Stimulated activated CD8-positive, alpha-beta memory T cell treated with anti-CD3 and anti-CD28 coated beads, Interleukin-2, amount 100 ng/mL, for 1 hour (primary cell): Measurements from ENCODE around the gene TYSND1.
"Not testable (repeated sequence)": the region's sequence is repeated elsewhere in the genome, so short reads cannot be mapped to it uniquely, and the experiment has no call there.

Experiments
- DNase-seq, 2 donors: peaks; one replicate each; pipeline ENCODE4 v3.0.0-alpha.2; 2020; ENCODE audit warnings: low read depth in 2 of 2

The TYSND1 gene

DNA sequence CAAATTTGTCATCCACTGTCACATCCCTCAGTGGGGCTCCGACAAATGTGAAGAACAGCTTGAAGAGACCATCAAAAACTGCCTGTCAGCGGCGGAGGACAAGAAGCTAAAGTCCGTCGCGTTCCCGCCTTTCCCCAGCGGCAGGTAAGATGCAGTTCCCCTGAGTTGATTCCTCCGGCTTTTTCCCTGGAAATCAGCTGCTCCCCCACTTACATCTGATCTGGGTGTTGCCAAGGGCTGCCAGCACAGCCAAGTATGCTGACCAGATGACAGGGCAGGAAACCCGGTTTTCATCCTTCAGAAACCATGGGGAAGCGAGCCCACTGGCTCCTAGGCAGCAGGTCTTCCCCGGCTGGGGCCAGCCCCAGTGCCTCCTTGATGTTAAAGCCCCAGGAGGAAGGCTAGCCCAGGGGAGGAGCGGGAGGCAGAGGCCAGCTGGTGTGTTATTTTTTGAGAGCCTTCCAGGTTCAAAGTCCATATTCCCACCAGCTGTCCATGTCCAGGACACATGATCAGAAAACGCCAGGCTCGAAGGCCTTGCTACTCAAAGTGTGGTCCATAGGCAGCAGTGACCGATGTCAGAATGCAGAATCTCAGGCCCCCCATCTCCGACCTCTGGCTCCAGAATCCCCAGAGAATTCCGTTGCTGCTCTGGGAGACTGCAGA is 37.3 kb downstream of the TYSND1 start:
- DNase-seq = no peak

DNA sequence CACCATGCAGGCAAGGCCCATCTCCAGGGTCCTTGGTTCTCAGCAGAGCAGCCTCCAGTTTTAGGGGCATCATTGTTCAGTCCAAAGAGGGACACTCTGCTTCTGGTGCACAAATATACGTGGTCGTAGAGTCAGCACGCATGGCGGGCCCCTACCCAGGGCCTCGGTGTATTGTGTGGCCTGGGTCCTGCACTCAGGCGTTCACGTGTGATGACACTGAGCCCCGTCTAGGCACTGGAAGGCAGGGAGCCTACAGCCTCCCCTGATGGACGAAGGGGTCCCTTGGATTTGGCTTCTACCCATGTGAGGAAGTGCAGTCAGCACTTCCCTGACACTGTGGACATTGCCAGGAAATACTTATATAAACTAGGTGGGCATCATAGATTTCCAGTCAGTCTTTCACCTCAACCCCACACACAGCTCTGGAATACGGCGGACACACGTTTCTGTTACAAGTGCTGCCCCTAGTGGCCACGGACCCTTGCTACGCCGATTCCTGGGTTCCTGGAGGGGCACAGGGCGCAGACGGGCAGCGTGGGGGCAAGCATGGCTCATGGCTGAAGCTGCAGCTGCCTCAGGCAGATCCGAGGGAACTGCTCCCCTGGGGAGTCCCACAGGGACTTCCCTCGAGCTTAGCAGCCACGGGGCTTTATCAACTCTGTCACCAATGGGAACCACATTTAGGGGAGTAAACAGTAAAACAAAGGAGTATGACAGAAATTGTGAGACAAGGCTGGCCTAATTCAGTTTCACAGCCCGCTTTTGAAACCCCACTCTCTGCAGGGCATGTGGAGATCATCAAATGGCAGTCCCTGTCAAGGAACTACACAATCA is 39.3 kb downstream of the TYSND1 start:
- DNase-seq = no peak

DNA sequence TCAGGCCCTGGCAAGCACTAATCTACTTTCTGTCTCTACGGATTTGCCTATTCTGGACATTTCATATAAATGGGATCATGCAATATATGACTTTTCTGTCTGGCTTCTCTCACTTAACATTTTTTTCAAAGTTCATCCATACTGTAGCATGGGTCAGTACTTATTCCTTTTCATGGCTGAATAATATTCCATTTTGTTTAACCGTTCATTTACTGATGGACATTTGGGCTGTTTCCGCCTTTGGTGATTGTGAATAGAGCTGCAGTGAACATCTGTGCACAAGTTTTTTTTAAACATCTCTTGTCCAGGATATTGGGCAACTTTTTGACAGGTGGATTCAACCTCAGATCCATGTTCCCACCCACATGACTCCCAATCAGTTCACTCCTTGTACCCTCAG is 44.8 kb downstream of the TYSND1 start:
- DNase-seq = no peak

DNA sequence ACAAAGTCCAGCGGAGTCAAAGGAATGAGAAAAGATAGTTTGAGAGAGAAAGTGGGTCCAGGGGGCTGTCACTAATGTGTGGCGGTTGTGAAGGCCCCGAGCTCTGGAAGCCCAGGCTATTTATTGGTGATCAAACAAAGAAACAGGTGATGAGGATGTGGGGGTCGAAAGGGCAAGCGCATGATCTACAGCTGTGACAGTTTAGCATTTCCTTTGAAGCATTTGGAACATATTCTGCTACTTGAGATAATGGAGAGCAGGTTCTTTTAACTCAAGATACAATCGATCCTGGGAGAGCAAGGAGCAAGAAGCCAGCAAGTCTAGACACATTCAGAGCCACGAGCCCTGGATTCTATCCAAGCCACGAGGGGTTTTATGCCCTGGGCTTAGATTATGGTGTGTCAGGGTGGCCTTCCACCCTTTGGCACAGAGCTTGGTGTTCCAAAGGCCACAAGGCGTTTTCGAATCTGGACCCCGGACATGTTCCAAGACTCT is 45.4 kb downstream of the TYSND1 start:
- DNase-seq = not testable (repeated sequence)

DNA sequence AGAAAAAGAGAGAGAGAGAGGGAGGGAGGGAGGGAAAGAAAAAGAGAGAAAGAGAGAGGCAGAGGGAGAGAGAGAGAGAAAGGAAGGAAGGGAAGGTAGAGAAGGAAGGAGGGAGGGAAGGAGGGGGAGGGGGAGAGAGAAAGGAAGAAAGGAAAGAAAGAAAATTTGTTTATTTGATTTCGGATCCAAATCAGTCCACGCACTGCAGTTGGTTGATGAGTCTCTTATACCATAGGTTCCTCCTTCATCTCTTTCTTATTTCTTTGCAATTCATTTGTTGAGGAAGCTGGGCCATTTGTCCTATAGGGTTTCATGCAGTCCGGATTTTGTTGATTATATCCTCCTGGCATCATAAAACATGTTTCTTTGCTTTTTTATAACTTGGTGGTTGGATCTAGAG is 48.2 kb downstream of the TYSND1 start:
- DNase-seq = no peak

DNA sequence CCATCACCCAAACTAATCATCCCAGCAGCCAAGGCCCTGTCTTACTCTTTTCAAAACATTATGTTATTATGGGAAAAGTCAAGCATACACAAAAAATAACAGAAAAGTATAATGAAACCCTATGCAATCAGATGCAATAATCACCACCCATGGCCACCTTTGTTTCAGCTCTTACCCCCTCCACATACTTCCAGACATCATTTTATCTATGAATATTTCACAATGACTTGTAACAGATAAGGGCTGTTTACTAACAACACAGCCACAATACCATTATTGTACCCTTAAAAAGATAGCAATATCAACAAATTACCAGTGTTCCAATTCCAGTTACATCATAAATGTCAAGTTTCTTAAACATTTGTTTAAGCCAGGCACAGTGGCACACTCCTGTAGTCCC is 49.0 kb downstream of the TYSND1 start:
- DNase-seq = no peak

DNA sequence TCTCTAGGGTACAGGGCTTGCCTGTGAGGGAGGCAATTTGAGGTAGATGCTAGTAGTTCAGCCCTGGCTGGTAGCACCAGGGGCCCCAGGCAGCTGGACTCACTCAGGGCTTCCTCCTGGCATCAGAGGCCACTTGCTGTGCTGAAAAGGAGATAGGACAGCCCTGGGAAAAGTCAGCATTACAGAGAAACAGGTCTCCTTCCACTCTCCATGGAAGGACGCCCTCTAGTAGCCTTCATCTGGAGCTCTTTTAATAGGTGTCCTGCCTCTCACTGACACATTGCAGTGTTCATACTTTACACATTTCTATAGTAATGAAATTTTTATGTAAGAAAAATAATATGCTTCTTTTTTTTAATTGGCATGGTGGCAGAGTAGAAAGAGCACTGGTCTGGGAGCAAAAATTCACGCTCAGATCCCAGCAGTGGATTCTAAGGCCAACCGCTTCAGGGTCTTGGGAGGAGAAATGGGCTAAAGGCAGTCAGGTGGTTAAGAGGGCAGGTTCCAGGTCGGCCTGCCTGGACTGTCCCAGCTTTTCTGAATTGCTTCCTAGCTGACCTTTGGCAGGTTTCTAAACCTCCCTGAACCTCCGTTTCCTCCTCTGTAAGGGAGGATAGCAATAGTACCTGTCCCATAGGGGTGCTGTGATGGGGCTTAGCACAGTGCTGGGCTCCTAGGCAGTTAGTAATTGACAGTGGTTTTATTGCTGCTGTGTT is 49.6 kb downstream of the TYSND1 start:
- no peak for DNase-seq

DNA sequence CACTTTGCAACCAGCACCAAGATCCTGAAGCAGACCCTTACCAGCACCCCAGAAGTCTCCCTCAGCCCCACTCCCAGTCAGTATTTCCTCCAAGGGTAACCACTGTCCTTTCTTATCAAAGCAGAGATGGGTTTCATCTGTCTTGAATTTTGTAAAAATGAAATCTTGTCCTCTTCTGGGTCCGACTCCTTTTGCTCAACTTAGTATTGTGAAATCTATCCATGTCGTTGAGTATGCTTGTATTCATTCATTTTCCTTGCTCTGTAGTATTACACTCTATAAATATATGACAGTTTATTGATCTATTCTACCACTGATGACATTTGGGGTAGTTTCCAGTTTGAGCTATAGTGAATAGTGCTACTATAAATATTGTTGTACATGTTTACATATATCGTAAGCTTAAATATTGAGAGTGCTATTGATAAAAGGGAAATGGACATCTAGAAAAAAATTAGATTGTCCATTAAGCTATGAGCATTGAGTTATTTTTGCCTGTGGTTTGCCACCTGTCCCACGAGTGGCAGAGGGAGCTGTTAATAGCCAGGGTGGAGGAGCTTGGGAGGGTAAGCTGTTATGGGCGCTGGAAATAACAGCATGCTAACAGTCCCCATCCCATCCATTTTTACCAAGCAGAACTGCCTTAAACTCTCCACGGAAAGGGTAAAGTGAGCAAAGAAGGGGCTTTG is 50.3 kb downstream of the TYSND1 start:
- DNase-seq = no peak

DNA sequence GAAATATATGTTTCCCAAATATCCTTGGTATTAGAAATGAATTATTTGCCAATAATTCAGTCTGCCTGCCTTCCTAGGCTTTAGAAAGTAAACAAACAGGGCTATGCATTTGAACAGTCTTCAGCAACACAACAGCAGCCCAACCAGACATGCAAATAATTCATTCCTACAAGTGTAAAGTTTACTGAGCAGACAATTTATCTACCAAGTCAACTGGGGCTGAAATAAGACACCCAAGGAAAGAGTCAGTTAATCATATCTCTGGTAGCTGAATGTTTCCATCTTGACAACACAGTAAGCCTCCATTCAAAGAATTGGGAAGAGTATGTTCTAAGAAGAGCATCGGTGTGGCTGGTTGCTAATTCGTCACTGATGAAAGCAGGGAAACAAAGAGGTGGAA is 52.2 kb downstream of the TYSND1 start:
- no peak for DNase-seq

DNA sequence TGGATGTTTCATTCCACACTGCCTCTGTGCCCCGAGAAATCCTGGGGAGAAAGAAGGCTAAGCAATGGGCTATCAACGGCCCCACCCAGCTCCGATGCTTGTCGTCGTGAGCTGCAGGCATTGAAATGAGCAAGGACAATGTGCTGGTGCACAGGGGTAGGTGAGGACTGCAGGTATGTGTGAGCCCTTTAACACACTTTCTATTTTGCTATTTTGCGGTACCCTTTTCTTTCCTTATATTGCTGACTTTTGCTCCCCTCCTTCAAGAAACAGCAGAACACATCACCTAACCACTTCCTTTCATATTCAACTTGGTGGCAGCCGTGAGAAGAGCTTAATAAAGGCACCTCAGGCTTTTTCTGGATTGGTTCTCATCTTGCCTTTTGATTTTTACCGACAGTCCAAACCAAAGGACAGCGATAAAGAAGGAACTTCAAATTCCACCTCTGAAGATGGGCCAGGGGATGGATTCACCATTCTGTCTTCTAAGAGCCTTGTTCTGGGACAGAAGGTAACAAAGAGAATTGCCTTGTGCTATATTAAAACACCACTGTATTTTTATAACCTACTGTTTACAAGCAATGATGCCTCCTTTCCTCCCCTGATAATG is 53.1 kb downstream of the TYSND1 start:
- no peak for DNase-seq

DNA sequence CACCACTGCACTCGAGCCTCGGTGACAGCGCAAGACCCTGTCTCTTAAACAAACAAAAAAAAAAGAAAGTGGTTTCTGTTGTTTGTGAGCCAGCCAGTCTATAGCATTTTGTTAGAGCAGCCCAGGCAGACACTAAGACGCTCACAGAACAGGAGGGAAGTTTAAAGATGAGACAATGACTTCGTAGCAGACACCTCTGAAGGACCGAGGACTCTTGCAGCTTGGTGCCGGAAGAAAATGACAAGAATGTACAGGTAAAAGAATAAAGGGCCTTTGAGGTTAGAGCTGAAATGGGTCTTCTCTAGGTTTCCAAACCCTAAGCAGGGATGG is 54.1 kb downstream of the TYSND1 start:
- no peak for DNase-seq

DNA sequence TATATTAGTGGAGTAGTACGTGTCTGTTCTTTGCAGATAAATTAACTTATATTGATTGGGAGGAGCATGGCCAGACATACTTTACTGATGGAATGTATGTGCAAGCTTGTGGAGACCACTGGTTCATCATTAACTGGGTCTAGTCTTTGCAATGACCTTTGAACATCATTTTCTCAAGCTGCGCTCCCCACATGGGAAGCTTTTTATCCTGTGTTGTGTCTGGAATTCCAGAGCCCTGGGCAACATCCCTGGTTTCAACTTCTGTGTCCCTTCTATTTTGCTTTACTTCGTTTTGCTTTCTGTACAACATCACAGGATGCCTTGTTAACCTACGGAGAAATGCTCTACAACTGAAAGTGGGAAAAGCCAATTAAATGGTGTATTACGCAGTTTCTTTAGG is 55.5 kb downstream of the TYSND1 start:
- no peak for DNase-seq

DNA sequence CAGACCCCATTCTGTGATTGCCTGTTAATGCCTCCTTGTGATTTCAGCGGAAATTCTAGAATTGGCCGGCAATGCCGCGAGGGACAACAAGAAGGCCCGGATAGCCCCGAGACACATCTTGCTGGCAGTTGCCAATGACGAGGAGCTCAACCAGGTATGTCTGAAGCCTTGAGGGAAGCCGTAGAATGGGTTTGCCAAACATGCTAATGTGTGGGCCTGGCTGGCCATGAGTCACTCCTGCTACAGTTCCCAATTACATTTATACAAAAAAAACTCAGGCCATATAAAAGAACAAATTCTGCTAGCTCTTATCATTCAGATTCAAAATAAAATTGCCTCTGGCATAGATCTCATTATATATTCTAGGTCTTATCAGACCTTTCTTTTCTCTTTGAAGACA is 56.5 kb downstream of the TYSND1 start:
- DNase-seq = no peak

DNA sequence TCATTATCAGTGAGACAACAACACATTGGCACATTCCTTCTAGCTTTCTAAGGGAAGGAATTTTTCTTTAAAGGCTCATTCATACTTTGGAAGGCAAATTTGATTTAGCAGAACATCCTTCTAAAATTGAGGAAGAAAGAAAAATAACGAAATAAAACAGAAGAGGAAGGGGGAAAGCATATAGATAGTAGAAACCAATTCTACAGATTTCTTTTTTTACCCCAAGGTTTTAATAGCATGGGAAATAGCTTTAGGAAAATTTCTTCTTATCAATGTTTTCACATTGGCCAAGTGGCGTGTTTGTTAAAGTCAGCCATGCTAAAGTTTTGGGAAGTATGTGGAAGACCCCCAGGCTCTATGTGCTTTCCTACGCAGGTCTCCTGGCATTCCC is 58.2 kb downstream of the TYSND1 start:
- DNase-seq = no peak
